Gastrocnemius medialis (tissue), 4 donors: ENCODE data around the gene CRIP1. TPM values are rescaled to one million over a fixed set of nuclear protein-coding genes. Genes with fewer than 3 reads are reported as not detected.

Experiments
- ATAC-seq, 2 donors: fragments of 150-250 bp; one replicate each; pipeline ENCODE4 v1.9.1; 2016
- DNase-seq, 2 donors: peaks; one replicate each; pipeline ENCODE4 v3.0.0-alpha.2; 2019
- H3K27ac ChIP-seq, 4 donors: fragments of 200-600 bp; sonication (generic); 1 replicate in 1 of 4; 2 replicates in 3 of 4; pipeline ENCODE4 v1.5.1; 2016 to 2018; ENCODE audit warnings: mild to moderate bottlenecking in 2 of 4, moderate library complexity in 1 of 4
- H3K27me3 ChIP-seq, 3 donors: fragments of 200-600 bp; sonication (generic) in 2 of 3; 1 replicate in 1 of 3; 2 replicates in 2 of 3; pipeline versions ENCODE4 v1.5.1 to v1.6.0; 2016 to 2019; ENCODE audit warnings: mild to moderate bottlenecking in 1 of 3, moderate library complexity in 1 of 3
- H3K36me3 ChIP-seq, 2 donors: fragments of 200-600 bp; sonication (generic) in 1 of 2; one replicate each; pipeline ENCODE4 v1.5.1; 2017 to 2018
- H3K4me1 ChIP-seq, 2 donors: fragments of 200-600 bp; sonication (generic) in 1 of 2; one replicate each; pipeline ENCODE4 v1.5.1; 2016 to 2017; ENCODE audit warnings: mild to moderate bottlenecking in 2 of 2
- H3K4me3 ChIP-seq, 4 donors: fragments of 200-600 bp; sonication (generic) in 3 of 4; 1 replicate in 1 of 4; 2 replicates in 3 of 4; pipeline ENCODE4 v1.5.1; 2016 to 2019; ENCODE audit warnings: mild to moderate bottlenecking in 2 of 4
- H3K9me3 ChIP-seq, 3 donors: fragments of 200-600 bp; sonication (generic) in 2 of 3; 1 replicate in 1 of 3; 2 replicates in 2 of 3; pipeline ENCODE4 v1.5.1; 2016 to 2019
- CTCF ChIP-seq, 5 experiments: fragments of 450-650 bp in 3 of 5; fragments of 200-600 bp in 2 of 5; sonication (generic) in 2 of 5; IDR thresholded peaks in 4 of 5; conservative IDR thresholded peaks in 1 of 5; 1 replicate in 4 of 5; 2 replicates in 1 of 5; pipeline ENCODE4 v1.5.1; 2016 to 2019; ENCODE audit warnings: antibody characterized with exemption in 5 of 5, mild to moderate bottlenecking in 3 of 5, moderate library complexity in 3 of 5
- POLR2A ChIP-seq, 2 donors: fragments of 450-650 bp; IDR thresholded peaks; one replicate each; pipeline ENCODE4 v1.6.1; 2017; ENCODE audit warnings: antibody characterized with exemption in 2 of 2, mild to moderate bottlenecking in 2 of 2, moderate library complexity in 2 of 2
- in situ Hi-C, 4 donors: fragments of 200-750 bp; cut with MboI; loops; one replicate each; pipeline versions ENCODE4 v1.15.0 to v1.8.0; 2017; ENCODE audit warnings: low sequenced_read_pairs in 4 of 4
- intact Hi-C: fragments of 100-400 bp; cut with DNase I; formaldehyde crosslinking; loops from one replicate; pipeline ENCODE4 v1.15.1; 2023; ENCODE audit warnings: low total_unique reads
- total RNA-seq, 4 donors: library from RNA; depleted of rRNA; stranded (reverse); fragments of >200 nt; gene quantifications; one replicate each; pipeline versions ENCODE4 v1.1.0 to v1.2.3, GENCODE V29; 2016

The CRIP1 gene
- total RNA-seq, 4 donors from 2014 or later = 2.6 to 7.6 (median 5.3) TPM

GRCh38 chr14:105460116-105460515 lies 26.6 kb upstream of the CRIP1 start:
- Histone ChIP-seq H3K4me3 (no peak overlapping the region), H3K36me3 (peaks cover 0 to 55% of the 10 kb centered on the region in 2 donors), H3K27ac (no peak overlapping the region), H3K27me3 (no peaks in the 10 kb centered on the region), H3K4me1 (no peaks in the 10 kb centered on the region), H3K9me3 (no peaks in the 10 kb centered on the region)
- intact Hi-C loops (no loop called here), in situ Hi-C loops (no loop called here)
- DNase-seq (no peak), ATAC-seq (no peak)
- no peak for TF ChIP-seq CTCF (IDR thresholded peaks at IDR 0.05 in 4 of 5, conservative IDR thresholded peaks at IDR 0.05 in 1 of 5)
- TF ChIP-seq POLR2A (IDR thresholded peaks at IDR 0.05) = no peak

GRCh38 chr14:105460616-105461015 lies 26.1 kb upstream of the CRIP1 start:
- DNase-seq (no peak), ATAC-seq (no peak)
- H3K9me3 ChIP-seq = no peaks in the 10 kb centered on the region
- H3K36me3 ChIP-seq = peaks cover 0 to 51% of the 10 kb centered on the region in 2 donors
- TF ChIP-seq POLR2A (IDR thresholded peaks at IDR 0.05) = no peak
- no peak for TF ChIP-seq CTCF (IDR thresholded peaks at IDR 0.05 in 4 of 5, conservative IDR thresholded peaks at IDR 0.05 in 1 of 5)
- H3K27me3 ChIP-seq = no peaks in the 10 kb centered on the region
- H3K4me1 ChIP-seq = peaks cover 3% of the 10 kb centered on the region in 2 donors
- intact Hi-C loops = no loop called here
- in situ Hi-C loops = no loop called here
- H3K27ac ChIP-seq = no peak overlapping the region
- H3K4me3 ChIP-seq = no peak overlapping the region

GRCh38 chr14:105461903-105462302 lies 24.8 kb upstream of the CRIP1 start:
- ATAC-seq = no peak
- Histone ChIP-seq H3K4me1 (peaks cover 7 to 8% of the 10 kb centered on the region in 2 donors), H3K27ac (no peak overlapping the region), H3K27me3 (no peaks in the 10 kb centered on the region), H3K4me3 (no peak overlapping the region), H3K36me3 (peaks cover 0 to 48% of the 10 kb centered on the region in 2 donors), H3K9me3 (no peaks in the 10 kb centered on the region)
- in situ Hi-C loops = no loop called here
- TF ChIP-seq CTCF (IDR thresholded peaks at IDR 0.05 in 4 of 5, conservative IDR thresholded peaks at IDR 0.05 in 1 of 5) (no peak), POLR2A (IDR thresholded peaks at IDR 0.05) (no peak)
- intact Hi-C loops = no loop called here
- DNase-seq = no peak

- in situ Hi-C loops = no loop called here
- no peaks in the 10 kb centered on the region for H3K27me3 ChIP-seq
- intact Hi-C loops = no loop called here
- TF ChIP-seq CTCF (IDR thresholded peaks at IDR 0.05 in 4 of 5, conservative IDR thresholded peaks at IDR 0.05 in 1 of 5) (no peak), POLR2A (IDR thresholded peaks at IDR 0.05) (no peak)
- H3K9me3 ChIP-seq = no peaks in the 10 kb centered on the region
- no peak overlapping the region for H3K4me3 ChIP-seq
- no peak for ATAC-seq
- H3K4me1 ChIP-seq = peaks cover 23 to 24% of the 10 kb centered on the region in 2 donors
- H3K27ac ChIP-seq = no peak overlapping the region
- peaks cover 0 to 47% of the 10 kb centered on the region in 2 donors for H3K36me3 ChIP-seq
- DNase-seq = no peak
Observed at GRCh38 chr14:105464501-105464900, 22.2 kb upstream of the CRIP1 start.
